ENCODE data around the gene LMBRD2. TPM values are rescaled to one million over a fixed set of nuclear protein-coding genes. Genes with fewer than 3 reads are reported as not detected.

Gene LMBRD2
- total and polyA plus RNA-seq, 10 of the 15 experiments (the other 5 are each of a cell fraction or from before 2014, with no cell fraction given), result 0.90 to 9.8 (median 6.5) TPM

DNA sequence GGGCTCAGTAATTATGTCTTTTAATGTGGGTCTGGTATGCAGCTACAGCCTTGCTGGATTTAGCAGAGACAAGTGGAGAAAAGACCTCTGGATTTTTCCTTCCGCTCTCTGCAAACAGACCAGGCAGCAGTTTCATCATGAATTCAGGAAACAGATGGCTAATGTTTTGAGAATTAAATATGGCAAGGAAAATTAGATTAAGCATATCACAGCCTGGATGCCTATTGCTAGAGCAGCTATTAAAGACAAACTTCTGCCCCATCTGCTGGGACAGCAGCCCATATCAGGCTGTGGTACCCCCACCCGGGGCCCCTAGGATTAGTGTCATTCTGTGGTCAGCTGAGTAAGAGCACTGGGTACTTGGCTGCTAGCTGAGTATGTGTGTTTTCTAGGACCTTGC, 6.5 kb upstream of the LMBRD2 start:
- in situ Hi-C loops (cut with MboI), result no loop called here
- Histone ChIP-seq H3K27ac (ENCODE audit: control insufficient read depth, insufficient read depth) (no peak overlapping the region), H3K27me3 (replicated peaks in 1 of 2; ENCODE audit: control insufficient read depth in 2 of 2, insufficient read depth in 2 of 2, low read length in 1 of 2) (no peaks in the 10 kb centered on the region), H3K4me3 (no peak overlapping the region), H3K4me1 (ENCODE audit: control insufficient read depth, insufficient read depth, low read length) (0 out of 2 replicates have a peak, but pooled peaks cover 4% of the 10 kb centered on the region), H3K36me3 (ENCODE audit: control insufficient read depth in 2 of 2, insufficient read depth in 2 of 2, low read length in 1 of 2) (peaks cover 0 to 12% of the 10 kb centered on the region in 2 experiments), H3K79me2 (ENCODE audit: control insufficient read depth, insufficient read depth, low read length) (peaks cover 15% of the 10 kb centered on the region), H3K4me2 (ENCODE audit: control insufficient read depth, insufficient read depth) (peak overlapping the region; percentile 27; the same call in 1 of the 2 replicates), H3K9ac (ENCODE audit: control insufficient read depth, insufficient read depth, low read length) (no peak overlapping the region), H4K20me1 (ENCODE audit: control insufficient read depth, insufficient read depth) (no peaks in the 10 kb centered on the region), H2AFZ (ENCODE audit: control insufficient read depth, low read depth, low read length) (no peak overlapping the region), H3K9me3 (replicated peaks; ENCODE audit: control insufficient read depth, insufficient read depth, low read length) (no peaks in the 10 kb centered on the region; the same call in 2 of the 3 replicates)
- SMC1A ChIA-PET (ENCODE audit: uncharacterized antibody, unreplicated experiment), result no interaction called here
- no peak for DNase-seq (ENCODE audit: low read depth, low spot score)
- CTCF ChIA-PET, result interaction anchor here (0.5 to 1.6 kb wide), 3 partner anchors 20 to 79 kb away, joined by 3 to 6 read pairs (median 3); no protein-coding TSS in a partner anchor
- intact Hi-C loops (cut with micrococcal nuclease; ENCODE audit: unreplicated experiment), result loop anchor here (10.0 kb wide), 2 partner anchors 717 to 1233 kb away; partner anchors contain the start of genes DNAJC21 and NIPBL
- BruUV-seq (replicated peaks), result no TSS peak
- FAIRE-seq, result no peak
- RAD21 ChIA-PET (ENCODE audit: unreplicated experiment), result no interaction called here
- peak; percentile 40 for ATAC-seq
- POLR2A ChIA-PET, result interaction anchor here (0.5 to 1.0 kb wide), 2 partner anchors 110 to 285 kb away, joined by 3 read pairs; no protein-coding TSS in a partner anchor
- WGBS (ENCODE audit: insufficient coverage, insufficient replicate concordance, low lambda C conversion rate, missing lambda C conversion rate), result 47% methylated on average over 2 of the region's 2 CpGs
- no peak for TF ChIP-seq KLF5 (IDR thresholded peaks at IDR 0.05; ENCODE audit: partially characterized antibody)
- TF ChIP-seq, protein P1, sequence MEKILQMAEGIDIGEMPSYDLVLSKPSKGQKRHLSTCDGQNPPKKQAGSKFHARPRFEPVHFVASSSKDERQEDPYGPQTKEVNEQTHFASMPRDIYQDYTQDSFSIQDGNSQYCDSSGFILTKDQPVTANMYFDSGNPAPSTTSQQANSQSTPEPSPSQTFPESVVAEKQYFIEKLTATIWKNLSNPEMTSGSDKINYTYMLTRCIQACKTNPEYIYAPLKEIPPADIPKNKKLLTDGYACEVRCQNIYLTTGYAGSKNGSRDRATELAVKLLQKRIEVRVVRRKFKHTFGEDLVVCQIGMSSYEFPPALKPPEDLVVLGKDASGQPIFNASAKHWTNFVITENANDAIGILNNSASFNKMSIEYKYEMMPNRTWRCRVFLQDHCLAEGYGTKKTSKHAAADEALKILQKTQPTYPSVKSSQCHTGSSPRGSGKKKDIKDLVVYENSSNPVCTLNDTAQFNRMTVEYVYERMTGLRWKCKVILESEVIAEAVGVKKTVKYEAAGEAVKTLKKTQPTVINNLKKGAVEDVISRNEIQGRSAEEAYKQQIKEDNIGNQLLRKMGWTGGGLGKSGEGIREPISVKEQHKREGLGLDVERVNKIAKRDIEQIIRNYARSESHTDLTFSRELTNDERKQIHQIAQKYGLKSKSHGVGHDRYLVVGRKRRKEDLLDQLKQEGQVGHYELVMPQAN (conservative IDR thresholded peaks at IDR 0.05), result no peak
- TF ChIP-seq ASH2L (IDR thresholded peaks at IDR 0.05; ENCODE audit: borderline replicate concordance, low read depth), result no peak
- TF ChIP-seq BMI1 (IDR thresholded peaks at IDR 0.05; ENCODE audit: borderline replicate concordance), result no peak
- TF ChIP-seq, protein P2, sequence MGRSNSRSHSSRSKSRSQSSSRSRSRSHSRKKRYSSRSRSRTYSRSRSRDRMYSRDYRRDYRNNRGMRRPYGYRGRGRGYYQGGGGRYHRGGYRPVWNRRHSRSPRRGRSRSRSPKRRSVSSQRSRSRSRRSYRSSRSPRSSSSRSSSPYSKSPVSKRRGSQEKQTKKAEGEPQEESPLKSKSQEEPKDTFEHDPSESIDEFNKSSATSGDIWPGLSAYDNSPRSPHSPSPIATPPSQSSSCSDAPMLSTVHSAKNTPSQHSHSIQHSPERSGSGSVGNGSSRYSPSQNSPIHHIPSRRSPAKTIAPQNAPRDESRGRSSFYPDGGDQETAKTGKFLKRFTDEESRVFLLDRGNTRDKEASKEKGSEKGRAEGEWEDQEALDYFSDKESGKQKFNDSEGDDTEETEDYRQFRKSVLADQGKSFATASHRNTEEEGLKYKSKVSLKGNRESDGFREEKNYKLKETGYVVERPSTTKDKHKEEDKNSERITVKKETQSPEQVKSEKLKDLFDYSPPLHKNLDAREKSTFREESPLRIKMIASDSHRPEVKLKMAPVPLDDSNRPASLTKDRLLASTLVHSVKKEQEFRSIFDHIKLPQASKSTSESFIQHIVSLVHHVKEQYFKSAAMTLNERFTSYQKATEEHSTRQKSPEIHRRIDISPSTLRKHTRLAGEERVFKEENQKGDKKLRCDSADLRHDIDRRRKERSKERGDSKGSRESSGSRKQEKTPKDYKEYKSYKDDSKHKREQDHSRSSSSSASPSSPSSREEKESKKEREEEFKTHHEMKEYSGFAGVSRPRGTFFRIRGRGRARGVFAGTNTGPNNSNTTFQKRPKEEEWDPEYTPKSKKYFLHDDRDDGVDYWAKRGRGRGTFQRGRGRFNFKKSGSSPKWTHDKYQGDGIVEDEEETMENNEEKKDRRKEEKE (IDR thresholded peaks at IDR 0.05), result no peak
- no peak for TF ChIP-seq STAT3 (IDR thresholded peaks at IDR 0.05; ENCODE audit: low read depth, low read length)
- no peak for TF ChIP-seq NFIC (IDR thresholded peaks at IDR 0.05; ENCODE audit: low read depth, low read length)
- TF ChIP-seq SIX5 (IDR thresholded peaks at IDR 0.05; ENCODE audit: low read depth, low read length, severe bottlenecking), result no peak
- no peak for TF ChIP-seq RCOR1 (conservative IDR thresholded peaks at IDR 0.05; ENCODE audit: low read depth, low read length)
- TF ChIP-seq SMAD1 (IDR thresholded peaks at IDR 0.05; ENCODE audit: low read depth, partially characterized antibody), result no peak
- TF ChIP-seq, protein P3, sequence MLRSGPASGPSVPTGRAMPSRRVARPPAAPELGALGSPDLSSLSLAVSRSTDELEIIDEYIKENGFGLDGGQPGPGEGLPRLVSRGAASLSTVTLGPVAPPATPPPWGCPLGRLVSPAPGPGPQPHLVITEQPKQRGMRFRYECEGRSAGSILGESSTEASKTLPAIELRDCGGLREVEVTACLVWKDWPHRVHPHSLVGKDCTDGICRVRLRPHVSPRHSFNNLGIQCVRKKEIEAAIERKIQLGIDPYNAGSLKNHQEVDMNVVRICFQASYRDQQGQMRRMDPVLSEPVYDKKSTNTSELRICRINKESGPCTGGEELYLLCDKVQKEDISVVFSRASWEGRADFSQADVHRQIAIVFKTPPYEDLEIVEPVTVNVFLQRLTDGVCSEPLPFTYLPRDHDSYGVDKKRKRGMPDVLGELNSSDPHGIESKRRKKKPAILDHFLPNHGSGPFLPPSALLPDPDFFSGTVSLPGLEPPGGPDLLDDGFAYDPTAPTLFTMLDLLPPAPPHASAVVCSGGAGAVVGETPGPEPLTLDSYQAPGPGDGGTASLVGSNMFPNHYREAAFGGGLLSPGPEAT (IDR thresholded peaks at IDR 0.05; ENCODE audit: low read depth), result no peak
- TF ChIP-seq SRF (IDR thresholded peaks at IDR 0.05; ENCODE audit: low read depth in 2 of 2, low read length in 2 of 2), result no peak
- TF ChIP-seq, protein P4, sequence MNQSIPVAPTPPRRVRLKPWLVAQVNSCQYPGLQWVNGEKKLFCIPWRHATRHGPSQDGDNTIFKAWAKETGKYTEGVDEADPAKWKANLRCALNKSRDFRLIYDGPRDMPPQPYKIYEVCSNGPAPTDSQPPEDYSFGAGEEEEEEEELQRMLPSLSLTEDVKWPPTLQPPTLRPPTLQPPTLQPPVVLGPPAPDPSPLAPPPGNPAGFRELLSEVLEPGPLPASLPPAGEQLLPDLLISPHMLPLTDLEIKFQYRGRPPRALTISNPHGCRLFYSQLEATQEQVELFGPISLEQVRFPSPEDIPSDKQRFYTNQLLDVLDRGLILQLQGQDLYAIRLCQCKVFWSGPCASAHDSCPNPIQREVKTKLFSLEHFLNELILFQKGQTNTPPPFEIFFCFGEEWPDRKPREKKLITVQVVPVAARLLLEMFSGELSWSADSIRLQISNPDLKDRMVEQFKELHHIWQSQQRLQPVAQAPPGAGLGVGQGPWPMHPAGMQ (IDR thresholded peaks at IDR 0.05; ENCODE audit: borderline replicate concordance), result no peak
- TF ChIP-seq ATF7 (IDR thresholded peaks at IDR 0.05; ENCODE audit: low read depth), result no peak
- no peak for TF ChIP-seq TARDBP (IDR thresholded peaks at IDR 0.05; ENCODE audit: borderline replicate concordance)
- TF ChIP-seq, protein P5, sequence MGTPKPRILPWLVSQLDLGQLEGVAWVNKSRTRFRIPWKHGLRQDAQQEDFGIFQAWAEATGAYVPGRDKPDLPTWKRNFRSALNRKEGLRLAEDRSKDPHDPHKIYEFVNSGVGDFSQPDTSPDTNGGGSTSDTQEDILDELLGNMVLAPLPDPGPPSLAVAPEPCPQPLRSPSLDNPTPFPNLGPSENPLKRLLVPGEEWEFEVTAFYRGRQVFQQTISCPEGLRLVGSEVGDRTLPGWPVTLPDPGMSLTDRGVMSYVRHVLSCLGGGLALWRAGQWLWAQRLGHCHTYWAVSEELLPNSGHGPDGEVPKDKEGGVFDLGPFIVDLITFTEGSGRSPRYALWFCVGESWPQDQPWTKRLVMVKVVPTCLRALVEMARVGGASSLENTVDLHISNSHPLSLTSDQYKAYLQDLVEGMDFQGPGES (IDR thresholded peaks at IDR 0.05), result no peak
